HG03103 (cell line): Measurements from ENCODE around the gene FOXL2NB.

ENCODE experiments used
- ATAC-seq: cut with Tn5 transposase; IDR thresholded peaks from one replicate; pipeline ENCODE4 v1.9.1; 2021; ENCODE audit warnings: low read depth; ENCODE audit not compliant: unreplicated experiment

FOXL2NB gene

GRCh38 chr3:138987181-138987580, 40.2 kb downstream of the FOXL2NB start:
- ATAC-seq = no peak

GRCh38 chr3:138995706-138996105, 48.7 kb downstream of the FOXL2NB start:
- no peak for ATAC-seq
